GM19035 (cell line): ENCODE data around the gene TCN2.
"Not testable (repeated sequence)": the region's sequence is repeated elsewhere in the genome, so short reads cannot be mapped to it uniquely, and the experiment has no call there.

ENCODE experiments used
- ATAC-seq: cut with Tn5 transposase; IDR thresholded peaks from one replicate; pipeline ENCODE4 v1.9.1; 2021; ENCODE audit not compliant: unreplicated experiment

The TCN2 gene

GRCh38 chr22:30609260-30610185 lies 2.5 kb downstream of the TCN2 start:
- ATAC-seq, result no peak

- no peak for ATAC-seq
Observed at GRCh38 chr22:30610299-30610698, 3.3 kb downstream of the TCN2 start.

- no peak for ATAC-seq
Observed at GRCh38 chr22:30611197-30611596, 4.2 kb downstream of the TCN2 start.

GRCh38 chr22:30612789-30613188 lies 5.8 kb downstream of the TCN2 start:
- no peak for ATAC-seq

- no peak for ATAC-seq
Observed at GRCh38 chr22:30614268-30614667, 7.3 kb downstream of the TCN2 start.

- ATAC-seq, result no peak
Observed at GRCh38 chr22:30614879-30615278, 7.9 kb downstream of the TCN2 start.

GRCh38 chr22:30615543-30615954 lies 8.6 kb downstream of the TCN2 start:
- no peak for ATAC-seq

- ATAC-seq, result no peak
Observed at GRCh38 chr22:30617819-30618218, 10.8 kb downstream of the TCN2 start.

GRCh38 chr22:30619909-30620308 lies 12.9 kb downstream of the TCN2 start:
- ATAC-seq, result not testable (repeated sequence)

GRCh38 chr22:30626413-30626812 lies 19.4 kb downstream of the TCN2 start:
- ATAC-seq, result no peak

GRCh38 chr22:30627471-30627870 lies 20.5 kb downstream of the TCN2 start:
- ATAC-seq, result no peak

- no peak for ATAC-seq
Observed at GRCh38 chr22:30628491-30628890, 21.5 kb downstream of the TCN2 start.

- ATAC-seq, result not testable (repeated sequence)
Observed at GRCh38 chr22:30631469-30631868, 24.5 kb downstream of the TCN2 start.

GRCh38 chr22:30634471-30635233 lies 27.7 kb downstream of the TCN2 start:
- peak; percentile 45 for ATAC-seq

GRCh38 chr22:30635273-30636225 lies 28.6 kb downstream of the TCN2 start, which contains the start of gene SLC35E4:
Gene SLC35E4, plus strand, starts transcription at chr22:30635781. Its CDS starts 670 bp downstream, at chr22:30636451.
- peak; percentile 69 for ATAC-seq

- ATAC-seq, result peak; percentile 8
Observed at GRCh38 chr22:30636226-30637077, 29.5 kb downstream of the TCN2 start.

GRCh38 chr22:30637701-30638114 lies 30.7 kb downstream of the TCN2 start:
- no peak for ATAC-seq

- no peak for ATAC-seq
Observed at GRCh38 chr22:30640361-30640760, 33.4 kb downstream of the TCN2 start.

GRCh38 chr22:30640839-30641430 lies 34.0 kb downstream of the TCN2 start:
- no peak for ATAC-seq
